Prostate gland (tissue), 2 donors: ENCODE results near the gene LRRN2.

Experiments used
- POLR2A ChIP-seq: fragments of 450-650 bp; IDR thresholded peaks from one replicate; pipeline ENCODE4 v1.6.1; 2016; ENCODE audit warnings: antibody characterized with exemption, mild to moderate bottlenecking
- TF ChIP-seq, protein P1 (sequence below), 4 experiments: fragments of 200-600 bp in 2 of 4; fragments of 450-650 bp in 2 of 4; sonication (generic) in 2 of 4; IDR thresholded peaks; 1 replicate in 3 of 4; 2 replicates in 1 of 4; pipeline ENCODE4 v1.5.1; 2016 to 2019; ENCODE audit warnings: antibody characterized with exemption in 4 of 4, mild to moderate bottlenecking in 2 of 4, moderate library complexity in 2 of 4

DNA sequence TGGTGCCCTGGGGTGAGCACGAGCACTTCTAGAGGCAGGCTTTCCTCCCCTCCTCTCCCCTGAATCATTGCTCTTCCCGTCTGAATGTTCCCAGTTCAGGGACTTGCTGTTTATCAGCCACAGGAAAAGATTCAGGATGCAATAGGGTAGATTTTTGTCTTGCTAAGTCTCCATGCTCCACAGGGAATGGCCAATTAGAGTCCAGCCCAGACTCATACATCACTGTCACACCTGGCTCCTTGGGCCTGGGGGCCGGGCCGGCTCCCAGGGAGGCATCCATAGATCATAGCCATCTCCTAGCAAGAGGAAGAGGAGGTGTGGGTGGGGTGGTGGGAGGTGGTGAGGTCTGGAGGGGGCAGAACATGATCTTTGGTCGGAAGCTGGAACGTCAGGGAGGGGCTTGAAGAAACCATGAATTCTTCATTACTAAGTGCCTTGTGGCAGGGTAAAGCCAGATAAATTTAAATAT lies 83.4 kb downstream of the LRRN2 start:
- TF ChIP-seq, protein P1, sequence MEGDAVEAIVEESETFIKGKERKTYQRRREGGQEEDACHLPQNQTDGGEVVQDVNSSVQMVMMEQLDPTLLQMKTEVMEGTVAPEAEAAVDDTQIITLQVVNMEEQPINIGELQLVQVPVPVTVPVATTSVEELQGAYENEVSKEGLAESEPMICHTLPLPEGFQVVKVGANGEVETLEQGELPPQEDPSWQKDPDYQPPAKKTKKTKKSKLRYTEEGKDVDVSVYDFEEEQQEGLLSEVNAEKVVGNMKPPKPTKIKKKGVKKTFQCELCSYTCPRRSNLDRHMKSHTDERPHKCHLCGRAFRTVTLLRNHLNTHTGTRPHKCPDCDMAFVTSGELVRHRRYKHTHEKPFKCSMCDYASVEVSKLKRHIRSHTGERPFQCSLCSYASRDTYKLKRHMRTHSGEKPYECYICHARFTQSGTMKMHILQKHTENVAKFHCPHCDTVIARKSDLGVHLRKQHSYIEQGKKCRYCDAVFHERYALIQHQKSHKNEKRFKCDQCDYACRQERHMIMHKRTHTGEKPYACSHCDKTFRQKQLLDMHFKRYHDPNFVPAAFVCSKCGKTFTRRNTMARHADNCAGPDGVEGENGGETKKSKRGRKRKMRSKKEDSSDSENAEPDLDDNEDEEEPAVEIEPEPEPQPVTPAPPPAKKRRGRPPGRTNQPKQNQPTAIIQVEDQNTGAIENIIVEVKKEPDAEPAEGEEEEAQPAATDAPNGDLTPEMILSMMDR (IDR thresholded peaks at IDR 0.05) = no peak
- TF ChIP-seq POLR2A = no peak
